Limb (tissue), 2 donors: ENCODE measurements around the gene HOXA10.
A peak's percentile ranks its signal among the peaks of the same experiment; 100 is the strongest.

Experiments used
- DNase-seq, 2 donors: peaks; one replicate each; pipeline ENCODE4 v3.0.0-alpha.2; 2016; ENCODE audit errors: extremely low spot score in 2 of 2

HOXA10 gene

DNA sequence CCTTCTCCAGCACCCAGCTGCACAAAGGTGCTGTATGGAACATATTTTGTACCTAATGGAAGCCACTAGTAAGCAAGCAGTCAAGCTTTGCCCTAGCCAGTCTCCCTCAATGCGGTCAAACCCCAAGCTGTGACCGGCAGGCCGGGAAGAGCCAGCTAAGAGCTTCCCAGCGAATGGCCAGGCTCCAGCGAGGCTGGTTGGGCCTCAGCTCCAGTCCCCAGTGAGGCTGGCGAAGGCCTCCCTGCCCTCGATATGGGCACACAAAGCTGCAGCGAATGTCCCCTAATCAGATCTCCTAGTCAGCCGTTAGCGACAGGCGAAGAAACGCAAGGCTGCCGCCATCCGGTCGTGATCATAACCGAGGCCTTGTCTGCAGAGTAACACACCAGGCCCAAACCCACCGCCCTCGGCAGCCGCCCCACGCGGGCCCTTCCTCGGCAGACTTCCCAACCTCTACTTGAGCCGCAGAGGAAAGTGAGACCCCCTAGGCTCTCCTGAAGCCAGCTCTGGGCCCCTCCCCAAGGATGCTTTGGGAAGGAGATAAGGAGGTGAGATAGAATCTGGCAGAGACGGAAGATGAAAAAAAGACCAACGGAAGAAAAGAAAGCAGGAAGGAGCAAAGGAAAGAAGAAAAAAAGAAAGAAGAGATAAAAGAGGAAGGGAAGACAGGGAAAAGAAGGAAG lies 5.7 kb downstream of the HOXA10 start:
- DNase-seq, result no peak

DNA sequence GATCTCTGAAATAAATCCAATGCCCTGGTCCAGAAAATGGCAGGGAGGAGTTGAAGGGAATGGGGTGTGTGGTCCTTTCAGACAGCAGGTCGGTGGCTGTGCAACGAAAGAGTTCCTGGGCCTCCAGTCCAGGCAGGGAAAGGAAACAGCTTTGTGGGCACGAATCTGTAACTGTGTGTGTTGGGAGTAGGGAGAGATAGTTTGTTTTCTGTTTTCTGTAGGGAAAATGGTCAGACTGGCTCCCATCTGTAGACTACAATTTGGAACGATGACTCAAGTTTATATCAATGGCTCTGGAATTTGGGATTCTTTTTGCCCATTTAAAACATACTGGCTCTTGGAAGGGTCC lies 6.2 kb downstream of the HOXA10 start:
- no peak for DNase-seq

DNA sequence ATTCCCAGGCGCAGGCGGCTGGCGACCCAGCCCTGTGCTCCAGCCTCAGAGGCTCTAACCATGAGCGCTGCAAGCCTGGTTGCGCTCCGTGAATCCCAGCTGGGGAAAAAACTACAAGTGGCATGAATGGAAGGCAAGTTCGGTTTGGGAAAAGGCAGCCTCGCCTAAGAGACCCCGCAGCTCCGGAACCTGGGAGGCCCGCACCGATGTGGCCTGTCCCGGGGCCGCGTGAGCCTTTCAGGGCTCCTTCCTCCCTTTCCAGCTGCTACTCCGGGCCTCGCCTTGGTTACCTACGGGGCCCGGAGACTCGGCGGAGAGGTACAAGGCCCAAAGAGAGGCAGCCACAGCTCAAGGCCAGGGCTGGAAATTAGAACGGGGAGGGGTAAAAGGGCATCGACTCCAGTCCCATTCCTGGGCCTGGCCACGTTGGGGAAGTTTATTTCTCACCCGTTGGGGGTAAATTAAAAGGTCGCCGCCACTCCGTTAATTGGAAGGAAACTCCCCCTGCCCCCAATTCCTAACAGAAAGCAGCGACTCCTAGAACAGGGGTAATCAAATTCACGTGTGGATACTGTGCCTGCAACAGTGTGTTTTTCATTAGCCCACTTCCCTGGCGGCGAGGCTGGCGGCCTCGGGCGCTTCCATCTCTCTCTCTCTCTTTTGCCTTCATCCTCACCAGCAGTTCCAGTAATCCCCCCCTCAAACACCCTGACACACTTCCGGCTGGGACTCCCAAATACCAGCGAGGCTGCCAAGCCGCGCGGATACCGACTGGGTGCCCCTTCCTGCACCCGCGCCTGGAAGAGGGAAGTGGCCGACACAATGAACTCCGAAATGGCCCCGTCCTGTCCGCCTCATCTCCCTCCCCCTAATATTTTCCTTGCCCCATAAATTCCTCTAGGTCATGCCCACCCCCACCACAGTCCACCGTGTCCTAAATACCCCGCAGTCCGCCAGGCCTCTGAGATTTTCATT lies 7.3 kb downstream of the HOXA10 start:
- no peak for DNase-seq

DNA sequence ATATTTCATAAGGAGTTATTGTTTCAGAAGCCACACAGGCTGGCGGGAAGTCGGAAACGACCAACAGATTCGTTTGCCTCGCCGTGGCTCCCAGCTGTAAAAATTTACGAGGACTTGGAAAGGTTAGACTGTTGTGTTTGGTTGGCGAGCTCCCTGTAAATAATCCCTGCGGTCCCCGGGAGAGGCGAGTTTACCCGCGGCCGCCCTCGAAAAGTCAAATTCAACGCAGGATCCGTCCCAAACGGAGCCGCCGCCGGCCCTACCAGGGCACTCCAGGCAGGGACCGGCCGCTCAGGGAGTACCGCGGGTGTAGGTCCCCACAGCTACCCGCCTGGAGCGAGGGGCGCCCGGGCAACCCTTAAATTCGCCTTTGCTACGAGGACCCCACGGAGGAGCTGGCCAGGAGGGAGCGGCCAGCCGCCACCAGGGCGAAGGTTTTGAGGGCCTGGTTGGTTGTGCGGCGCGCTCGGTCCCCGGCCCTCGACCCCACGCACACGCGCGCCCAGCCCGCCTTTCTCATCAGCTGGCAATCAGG lies 8.1 kb downstream of the HOXA10 start:
- DNase-seq, result no peak

DNA sequence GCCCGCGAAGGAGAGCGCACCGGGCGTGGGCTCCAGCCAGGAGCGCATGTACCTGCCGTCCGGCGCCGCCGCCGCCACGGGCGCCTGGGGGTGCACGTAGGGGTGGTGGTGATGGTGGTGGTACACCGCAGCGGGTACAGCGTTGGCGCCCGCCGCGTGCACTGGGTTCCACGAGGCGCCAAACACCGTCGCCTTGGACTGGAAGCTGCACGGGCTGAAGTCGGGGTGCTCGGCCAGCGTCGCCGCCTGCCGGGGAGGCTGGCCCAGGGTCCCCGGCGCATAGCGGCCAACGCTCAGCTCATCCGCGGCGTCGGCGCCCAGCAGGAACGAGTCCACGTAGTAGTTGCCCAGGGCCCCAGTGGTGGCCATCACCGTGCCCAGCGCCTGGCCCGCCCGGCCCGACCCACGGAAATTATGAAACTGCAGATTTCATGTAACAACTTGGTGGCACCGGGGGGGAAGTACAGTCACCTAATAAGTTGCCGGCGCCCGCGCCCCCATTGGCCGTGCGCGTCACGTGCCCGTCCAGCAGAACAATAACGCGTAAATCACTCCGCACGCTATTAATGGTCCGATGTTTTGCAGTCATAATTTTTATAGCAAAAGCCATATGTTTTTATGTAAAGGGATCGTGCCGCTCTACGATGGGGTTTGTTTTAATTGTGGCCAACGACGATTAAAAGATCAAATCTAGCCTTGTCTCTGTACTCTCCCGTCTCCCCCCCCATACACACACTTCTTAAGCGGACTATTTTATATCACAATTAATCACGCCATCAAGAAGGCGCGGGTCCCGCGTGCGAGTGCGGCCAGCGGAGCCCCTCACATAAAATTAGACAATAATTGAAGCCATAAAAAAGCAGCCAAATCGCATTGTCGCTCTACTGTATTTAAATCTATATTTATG lies 8.8 kb downstream of the HOXA10 start, which contains the start of gene HOXA9:
Gene HOXA9 (minus strand): TSS at position 449 of the 907 bp plus-strand sequence. CDS start 80 bp downstream, at position 369.
- DNase-seq, result peak; percentile 90 to 92

DNA sequence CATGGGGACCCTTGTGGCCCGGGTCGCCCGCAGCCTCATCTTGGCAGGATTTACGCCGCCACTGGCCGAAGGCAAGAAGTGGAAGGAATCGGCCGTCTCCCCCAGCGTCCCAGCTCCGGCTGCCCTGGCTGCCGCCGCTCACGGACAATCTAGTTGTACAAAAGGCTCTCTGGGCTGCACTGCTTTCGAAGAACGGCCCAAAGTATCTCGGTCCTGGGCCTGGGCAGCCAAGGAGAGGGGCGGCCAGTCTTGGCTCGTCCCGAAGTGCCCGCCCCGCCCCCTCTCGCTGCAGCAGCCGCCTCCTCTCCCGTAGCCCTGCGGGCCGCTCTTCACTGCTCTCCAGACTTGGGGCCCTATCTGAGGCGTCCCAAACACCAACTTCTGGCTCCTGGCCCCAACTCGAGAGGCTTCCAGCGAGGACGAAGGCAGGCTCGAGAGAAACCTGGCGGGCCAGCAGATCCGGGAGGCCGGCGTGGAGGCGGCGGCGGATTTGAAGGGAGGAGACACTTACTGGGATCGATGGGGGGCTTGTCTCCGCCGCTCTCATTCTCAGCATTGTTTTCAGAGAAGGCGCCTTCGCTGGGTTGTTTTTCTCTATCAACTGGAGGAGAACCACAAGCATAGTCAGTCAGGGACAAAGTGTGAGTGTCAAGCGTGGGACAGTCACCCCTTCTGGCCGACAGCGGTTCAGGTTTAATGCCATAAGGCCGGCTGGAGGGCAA lies 9.6 kb downstream of the HOXA10 start:
- DNase-seq, result no peak

DNA sequence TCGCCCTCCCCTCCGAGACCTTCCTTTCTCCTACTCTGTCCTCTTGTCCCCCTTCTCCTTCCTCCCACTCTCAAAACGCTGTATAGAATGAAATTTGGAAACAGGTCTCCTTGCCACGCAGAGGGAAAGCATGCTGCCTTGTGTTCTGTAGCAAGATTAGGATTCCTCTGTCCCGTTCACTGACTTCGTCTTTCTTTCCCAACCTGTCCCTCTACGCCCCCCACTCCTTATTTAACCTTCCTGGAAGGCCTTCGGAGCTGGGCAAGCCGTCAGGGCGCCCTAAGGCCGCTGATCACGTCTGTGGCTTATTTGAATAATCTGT lies 10.1 kb downstream of the HOXA10 start:
- no peak for DNase-seq

DNA sequence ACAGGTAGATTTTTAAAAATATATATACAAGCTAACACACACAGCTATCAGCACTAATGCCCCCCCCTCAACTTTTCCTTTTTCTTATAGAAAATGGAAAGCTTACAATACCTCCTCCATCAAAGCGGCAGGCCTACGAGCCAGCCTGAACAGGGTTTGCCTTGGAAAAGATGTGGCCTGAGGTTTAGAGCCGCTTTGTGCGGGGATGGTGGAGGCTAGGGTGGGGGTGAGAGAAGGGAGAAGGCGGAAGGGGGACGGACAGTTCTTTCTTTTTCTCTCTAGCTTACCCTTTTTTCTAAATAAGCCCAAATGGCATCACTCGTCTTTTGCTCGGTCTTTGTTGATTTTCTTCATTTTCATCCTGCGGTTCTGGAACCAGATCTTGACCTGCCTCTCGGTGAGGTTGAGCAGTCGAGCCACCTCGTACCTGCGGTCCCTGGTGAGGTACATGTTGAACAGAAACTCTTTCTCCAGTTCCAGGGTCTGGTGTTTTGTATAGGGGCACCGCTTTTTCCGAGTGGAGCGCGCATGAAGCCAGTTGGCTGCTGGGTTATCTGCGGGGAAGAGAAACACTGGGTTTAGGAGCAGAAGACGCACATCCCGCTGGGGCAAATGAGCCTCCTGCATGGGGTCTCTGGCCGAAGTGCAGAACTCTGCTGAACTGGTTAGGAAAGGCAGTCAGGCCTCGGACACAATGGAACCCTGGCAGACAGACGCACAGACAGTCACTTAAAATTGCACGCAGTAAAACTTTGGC lies 10.7 kb downstream of the HOXA10 start:
- no peak for DNase-seq

DNA sequence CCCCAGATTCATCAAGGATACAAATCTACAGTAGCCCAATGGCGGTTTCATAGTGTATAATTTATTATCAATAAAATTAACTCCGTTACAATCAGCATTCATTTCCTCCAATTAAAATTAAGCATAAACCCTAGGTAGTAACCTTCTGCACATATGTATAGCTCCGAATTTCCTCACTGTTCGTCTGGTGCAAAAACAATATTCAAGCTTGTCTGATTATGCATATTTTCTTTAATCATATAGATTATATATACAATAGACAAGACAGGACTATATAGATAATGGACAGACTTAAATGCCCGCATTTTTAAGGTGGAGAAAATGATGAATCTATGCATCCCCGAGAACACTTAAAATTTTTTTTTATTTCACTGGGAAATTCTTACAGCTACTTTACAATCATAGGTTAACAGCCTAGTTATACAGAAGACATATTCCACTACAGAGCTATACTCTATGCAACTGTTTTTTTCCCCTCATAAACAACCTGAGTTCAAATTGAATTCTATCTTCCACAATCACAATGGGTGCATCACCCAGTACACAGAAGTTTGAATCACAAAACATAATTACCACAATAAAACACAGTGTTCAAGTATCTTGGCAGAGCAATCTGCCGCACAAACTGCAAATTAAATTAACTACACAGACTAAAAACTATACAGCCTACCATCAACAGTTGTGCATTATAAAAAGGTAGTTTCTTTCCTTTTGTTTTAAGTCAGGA lies 11.4 kb downstream of the HOXA10 start:
- DNase-seq, result no peak

DNA sequence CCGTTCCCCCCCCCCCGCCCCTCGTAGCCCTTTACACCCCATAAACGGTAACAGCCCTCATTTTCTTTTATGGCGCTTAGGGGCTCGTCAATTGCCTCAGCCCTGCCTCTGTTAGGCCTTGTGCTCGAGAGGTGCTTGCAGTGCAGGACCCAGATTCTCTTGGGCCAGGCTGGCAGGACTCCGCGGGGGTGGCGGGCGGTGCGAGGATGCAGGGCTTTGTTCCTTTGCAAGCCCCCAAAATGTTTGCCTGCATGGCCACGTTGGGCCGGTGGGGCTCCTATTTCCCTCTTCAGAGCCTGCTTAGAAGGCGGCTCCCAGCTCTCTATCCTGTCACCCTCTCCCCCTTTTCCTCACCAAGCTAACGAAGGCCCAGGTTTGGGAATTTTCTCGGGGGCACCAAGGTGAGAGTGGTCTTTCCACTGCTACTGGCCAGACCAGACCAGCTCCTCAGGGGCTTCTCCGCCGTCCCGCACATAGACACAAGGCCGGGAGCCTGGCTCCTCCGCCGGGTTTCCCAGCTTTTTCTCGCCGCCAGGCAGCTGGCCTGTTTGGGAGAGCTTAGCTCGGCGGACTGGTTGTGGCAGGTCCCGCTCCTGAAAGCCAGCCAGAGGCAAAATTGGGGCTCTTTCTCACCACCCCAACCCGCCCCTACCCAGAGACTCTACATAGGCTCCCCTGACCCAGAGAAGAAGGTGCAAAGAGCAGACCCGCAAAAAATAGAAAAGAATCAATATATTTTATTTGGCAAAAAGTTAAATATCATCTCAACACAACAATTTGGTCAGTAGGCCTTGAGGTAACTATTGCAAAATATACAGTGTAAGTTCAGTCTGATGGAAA lies 12.2 kb downstream of the HOXA10 start:
- no peak for DNase-seq

DNA sequence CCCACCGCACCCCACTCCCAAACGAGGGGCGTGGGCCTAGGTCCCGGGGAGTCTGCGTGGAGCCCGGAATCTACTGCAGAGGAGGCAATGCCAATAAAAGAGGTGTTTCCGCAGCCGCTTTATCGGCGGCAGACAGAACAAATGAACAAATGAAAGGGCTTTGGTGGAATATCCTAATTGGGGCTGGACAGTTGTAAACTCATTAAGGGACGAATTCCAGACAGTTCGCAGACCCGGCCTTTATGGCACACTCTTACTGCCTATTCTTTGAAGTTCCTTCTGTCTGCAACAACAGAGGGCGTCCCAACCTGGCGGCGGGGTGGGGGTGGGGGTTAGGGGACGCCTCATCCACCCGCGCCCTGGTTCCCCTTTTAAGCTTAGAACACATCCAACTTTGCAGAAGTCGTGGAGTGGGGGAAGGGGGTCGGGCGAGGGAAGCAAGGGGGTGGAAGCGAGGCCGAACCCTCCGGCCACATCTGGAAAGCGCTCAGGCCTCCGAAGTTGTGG lies 12.9 kb downstream of the HOXA10 start:
- no peak for DNase-seq

DNA sequence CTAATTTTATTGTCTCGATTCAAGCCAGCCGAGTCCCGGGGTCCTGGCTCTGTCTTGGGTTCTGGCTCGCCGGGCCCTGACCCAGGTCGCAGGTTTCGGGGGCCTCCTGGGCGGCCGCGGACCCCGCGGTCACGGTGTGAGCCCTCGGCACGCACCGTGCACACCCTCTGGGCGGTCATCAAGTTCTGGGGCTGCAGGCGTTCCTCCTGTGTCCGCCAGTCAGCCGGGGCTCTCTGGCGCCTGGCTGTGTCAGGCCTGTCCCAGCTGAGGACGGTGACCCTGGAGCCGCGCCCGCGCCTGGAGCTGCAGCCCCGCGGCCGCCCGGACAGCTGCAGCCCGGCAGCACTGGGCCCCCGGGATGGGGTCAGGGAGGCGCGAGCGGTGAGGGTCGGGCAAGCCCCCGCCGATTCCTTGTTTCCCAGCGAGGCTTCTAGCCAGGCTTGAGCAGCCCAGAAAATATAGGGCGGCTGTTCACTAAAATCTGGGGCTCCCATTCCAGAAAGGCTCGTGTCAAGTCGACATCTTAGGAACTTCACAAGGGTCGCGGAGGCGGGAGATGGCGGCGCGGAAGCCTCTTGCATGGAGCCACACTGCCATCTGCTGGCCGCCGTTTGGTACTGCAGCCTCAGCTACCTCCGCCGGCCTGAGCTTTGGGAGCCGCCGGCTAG lies 13.4 kb downstream of the HOXA10 start:
- DNase-seq, result peak; percentile 89 to 97

DNA sequence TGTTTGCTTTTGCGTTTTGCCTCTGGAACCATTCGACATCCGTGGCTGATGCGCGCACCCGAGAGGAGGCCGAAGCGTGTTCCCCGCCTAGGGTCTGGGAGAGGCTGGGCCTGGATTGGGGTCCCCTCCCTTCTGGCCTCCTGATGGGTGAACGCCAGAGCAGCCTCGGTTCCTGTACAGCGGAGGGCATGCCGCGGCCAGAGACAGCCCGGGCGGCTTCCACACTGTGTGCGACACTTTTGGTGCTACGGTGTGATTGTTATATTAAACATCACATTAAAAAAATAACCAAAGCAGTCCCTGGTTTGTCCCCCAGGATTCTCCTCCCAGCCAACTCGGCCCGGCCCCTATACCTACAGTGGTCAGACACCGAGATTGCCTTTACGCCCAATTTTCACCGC lies 14.0 kb downstream of the HOXA10 start:
- DNase-seq, result peak in 1 of 2 donors; percentile 78

DNA sequence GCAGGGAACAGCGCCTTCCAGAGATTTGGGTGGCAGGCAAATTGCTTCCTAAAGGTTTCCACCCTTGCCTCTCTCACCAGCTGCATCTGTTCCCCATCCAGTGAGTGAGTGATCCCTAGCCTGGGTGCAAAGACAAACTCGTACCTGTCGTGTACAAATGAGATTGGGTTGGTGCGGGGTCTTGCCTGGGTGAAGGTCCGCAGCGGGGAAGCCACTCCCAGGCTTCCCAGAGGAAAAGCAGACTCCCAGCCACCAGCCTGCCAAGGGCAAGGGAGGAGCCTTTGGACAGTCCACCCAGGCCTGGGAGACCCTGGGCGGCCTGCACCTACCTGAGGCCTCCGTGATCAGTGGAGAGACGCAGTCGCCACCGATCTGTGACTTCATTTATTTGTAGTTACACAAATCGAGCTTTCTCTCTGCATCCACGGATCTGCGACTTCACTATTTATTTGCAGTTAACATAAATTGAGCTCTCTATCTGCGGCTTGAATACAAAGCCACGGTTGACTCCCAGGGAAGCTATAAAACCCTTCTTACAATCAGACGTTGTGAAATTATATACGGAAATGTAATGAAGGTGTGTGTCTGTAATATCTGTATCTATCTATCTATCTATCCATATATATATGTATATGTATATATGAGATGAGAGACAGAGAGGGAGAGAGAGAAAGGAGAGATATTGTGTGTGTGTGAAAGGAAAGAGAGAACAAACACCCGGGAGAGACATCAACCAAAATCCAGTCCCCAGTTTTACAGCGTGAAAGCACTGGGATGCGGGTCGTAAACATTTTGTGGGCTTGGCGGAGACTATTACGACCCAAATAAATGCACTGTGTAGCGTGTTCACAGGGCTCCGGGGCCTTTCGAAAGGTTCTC lies 14.6 kb downstream of the HOXA10 start:
- peak in 1 of 2 donors; percentile 65 for DNase-seq

DNA sequence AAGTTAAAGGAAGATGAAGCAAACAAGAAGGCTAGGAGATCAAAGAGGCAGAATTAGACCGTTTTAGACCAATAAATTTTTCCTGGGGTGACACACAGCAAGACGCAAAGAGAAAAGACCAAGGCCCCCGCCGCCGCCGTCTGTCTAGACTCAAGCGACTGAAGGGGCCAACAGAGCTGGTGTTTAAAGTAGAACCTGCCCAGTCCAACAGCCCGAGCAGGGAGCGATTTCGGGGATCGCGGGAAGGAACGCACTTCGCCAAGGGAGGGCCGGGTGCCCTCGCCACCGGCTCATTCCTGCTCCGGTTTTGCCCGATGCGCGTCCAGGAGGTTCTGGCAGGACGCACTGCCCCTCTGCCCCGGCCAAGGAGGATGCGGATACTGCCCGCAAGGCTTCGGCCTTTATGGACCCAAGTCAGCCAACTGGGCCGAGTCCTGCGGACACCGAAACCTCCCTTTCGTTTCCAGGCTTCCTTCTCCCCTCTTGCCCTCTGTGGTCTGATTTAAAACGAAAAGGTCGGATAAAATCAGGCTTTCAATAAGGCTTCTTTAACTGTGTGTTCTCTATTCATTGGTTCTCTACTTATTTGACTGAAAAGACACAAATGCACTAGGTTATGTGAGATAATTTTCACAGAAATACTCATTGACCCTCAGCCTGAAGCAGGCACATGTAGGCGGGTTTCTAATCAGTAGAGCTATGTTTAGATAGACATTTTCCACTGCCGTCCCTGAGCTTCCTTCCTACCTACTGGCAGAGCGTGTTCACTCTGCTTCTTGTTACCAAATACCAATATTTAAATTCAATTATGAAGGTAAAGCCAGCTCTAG lies 15.5 kb downstream of the HOXA10 start:
- peak in 1 of 2 donors; percentile 65 for DNase-seq
